Heart left ventricle (tissue), 13 donors: ENCODE data around the gene NISCH.

Experiments used
- CTCF ChIP-seq, 12 donors: fragments of 200-600 bp; sonication (generic) in 4 of 12; IDR thresholded peaks; one replicate each; pipeline versions ENCODE4 v1.5.0 to v1.8.0; 2018 to 2022; ENCODE audit warnings: antibody characterized with exemption in 12 of 12, mild to moderate bottlenecking in 5 of 12
- POLR2A ChIP-seq, 2 donors: fragments of 450-650 bp; IDR thresholded peaks; one replicate each; pipeline ENCODE4 v1.6.1; 2017; ENCODE audit warnings: antibody characterized with exemption in 2 of 2, mild to moderate bottlenecking in 2 of 2, moderate library complexity in 2 of 2
- donor health status: ischemic (EF 13 %, LVEDD 7.1; RV severe dilation, severe dysfunction).
- donor health status: DM: no; HTN: yes; CAD: no.
- donor health status: DM: no; HTN: no; CAD: no.
- donor health status: ischemic (EF 25% LVEDD 6.9; RV normal size, moderate dysfunction).
- donor health status: ischemic (EF 25% LVEDD 5.7; RV mildly dilated, moderate dysfunction).
- donor health status: ischemic (EF 35%, LVEDD 5.7; RV mildly dilated, moderate dysfunction).
- donor health status: nonischemic (EF 11% LVEDD 7.7; RV severe dilation, severe dysfunction).
- donor health status: DM: yes; HTN: yes; CAD: no.
- donor health status: PGD.
- donor health status: ischemic (EF 29% LVEDD 5.4; RV normal size, mild dysfunction).
- donor health status: nonischemic (EF 23%, LVEDD 6.1; RV moderate dilation, normal function).

DNA sequence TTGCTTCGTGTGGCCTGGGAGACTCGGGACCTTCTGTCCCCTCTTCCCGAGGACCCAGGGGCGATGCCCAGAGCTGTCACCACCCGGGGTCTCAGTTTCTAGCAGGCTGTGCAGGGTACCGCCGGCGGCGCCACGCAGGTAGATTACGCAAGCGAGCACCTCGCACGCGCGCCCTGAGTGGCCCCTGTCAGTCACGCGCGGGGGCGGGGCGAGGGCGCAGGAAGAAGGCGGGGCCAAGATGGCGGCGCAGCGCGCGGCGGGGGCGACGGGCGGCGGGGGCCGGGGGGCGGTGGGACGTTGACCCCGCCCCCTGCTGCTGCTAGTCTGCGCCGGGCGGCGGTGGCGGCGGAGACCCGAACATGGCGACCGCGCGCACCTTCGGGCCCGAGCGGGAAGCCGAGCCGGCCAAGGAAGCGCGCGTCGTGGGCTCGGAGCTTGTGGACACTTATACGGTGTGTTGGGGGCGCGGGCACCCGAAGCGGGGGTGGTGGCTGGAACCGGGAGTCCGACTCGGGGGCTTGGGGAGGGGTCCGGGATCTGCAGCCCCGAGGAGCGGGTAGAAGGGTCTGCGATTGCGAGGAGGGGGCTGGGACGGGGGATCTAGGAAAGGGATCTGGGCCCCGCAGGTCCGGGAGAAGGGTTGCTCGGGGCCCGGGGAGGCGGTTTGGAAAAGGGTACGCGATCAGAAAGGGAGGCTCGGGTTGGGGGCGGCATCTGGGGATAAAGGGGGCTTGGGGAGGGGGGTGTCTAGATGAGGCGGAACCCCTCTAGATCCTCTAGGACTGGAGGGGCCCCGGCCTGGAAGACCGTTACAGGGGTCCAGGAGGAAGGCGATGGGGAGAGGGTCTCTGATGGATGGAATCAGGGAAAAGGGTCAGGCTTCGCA lies at the start of gene NISCH:
- TF ChIP-seq CTCF (IDR thresholded peaks at IDR 0.05), result peak in 1 of 12 donors; percentile 6
- TF ChIP-seq POLR2A (IDR thresholded peaks at IDR 0.05), result peak in 1 of 2 donors; percentile 66
